Stimulated activated CD8-positive, alpha-beta memory T cell treated with anti-CD3 and anti-CD28 coated beads, Interleukin-4, amount 100 ng/mL, for 48 hours (primary cell): ENCODE data around the gene FAS.

Source experiments
- DNase-seq: peaks from one replicate; pipeline ENCODE4 v3.0.0-alpha.2; 2020

Gene FAS

GRCh38 chr10:89043052-89043451 lies 52.5 kb downstream of the FAS start:
- DNase-seq: no peak

DNA sequence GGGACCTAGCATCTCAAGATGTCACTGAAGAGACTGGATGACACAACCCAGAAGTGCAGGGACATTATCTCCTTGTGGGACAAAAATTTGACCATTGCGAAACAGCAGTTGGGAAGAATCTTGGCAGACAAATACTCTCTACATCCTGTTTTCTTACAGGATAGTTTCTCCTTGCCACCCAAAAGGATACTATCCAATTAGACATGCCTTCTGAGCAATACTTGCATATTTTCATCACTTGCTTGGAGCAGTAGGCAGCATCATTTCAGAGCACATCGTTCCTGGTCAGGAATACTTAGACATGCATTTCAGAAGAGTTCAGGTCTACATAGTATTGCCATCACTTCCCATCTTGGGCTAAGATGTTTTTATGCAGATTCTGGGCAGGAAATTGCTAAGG lies 56.8 kb downstream of the FAS start:
- DNase-seq: no peak

DNA sequence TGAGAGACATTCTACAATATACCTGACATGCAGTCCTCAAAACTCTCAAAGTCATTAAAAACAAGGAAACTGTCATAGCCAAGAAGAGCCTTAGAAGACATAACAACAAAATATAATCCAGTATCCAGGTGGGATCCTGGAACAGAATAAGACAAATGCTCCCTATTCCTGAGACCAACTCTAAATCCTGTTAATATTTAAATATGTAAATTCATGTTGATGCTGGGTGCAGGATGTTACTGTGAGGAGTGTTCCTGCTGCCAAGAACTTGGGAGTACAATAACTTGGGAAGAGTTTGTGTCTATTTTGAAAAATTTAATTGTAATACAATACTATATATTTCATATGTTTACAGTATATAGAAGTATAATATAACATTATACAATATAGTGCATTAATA lies 61.0 kb downstream of the FAS start:
- no peak for DNase-seq

DNA sequence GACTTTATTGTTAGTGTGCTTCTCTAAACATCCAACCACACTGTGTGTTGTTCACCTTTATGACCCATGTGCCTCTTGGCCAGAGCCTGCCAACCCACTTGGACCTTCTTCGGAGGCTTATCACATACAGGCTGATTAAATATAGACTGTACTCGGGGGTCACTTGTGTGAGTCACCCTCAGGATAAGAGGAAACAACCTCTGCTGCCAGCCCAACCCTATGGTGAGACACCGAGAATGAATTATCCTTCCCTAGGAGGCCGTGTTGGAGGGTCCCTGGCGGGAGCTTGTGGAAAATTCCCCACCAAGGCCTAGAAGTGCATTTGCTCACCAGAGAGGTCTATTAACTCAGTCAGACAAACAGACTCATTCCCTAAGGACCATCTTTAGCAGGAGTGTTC lies 63.0 kb downstream of the FAS start:
- no peak for DNase-seq

- DNase-seq: no peak
These were observed 64.6 kb downstream of the FAS start for GRCh38 chr10:89055159-89055558.

GRCh38 chr10:89062861-89063260 lies 72.3 kb downstream of the FAS start:
- no peak for DNase-seq

GRCh38 chr10:89063465-89063864 lies 72.9 kb downstream of the FAS start:
- DNase-seq: no peak

- no peak for DNase-seq
These were observed 74.2 kb downstream of the FAS start for GRCh38 chr10:89064748-89065147.
